T47D (cell line): ENCODE results near the gene SPIN4.
"Not testable (repeated sequence)": the region's sequence is repeated elsewhere in the genome, so short reads cannot be mapped to it uniquely, and the experiment has no call there.

Source experiments
- DNase-seq, 2 experiments: peaks; one replicate each; pipeline versions ENCODE4 v3.0.0 to v3.0.0-alpha.2; 2011 to 2012; ENCODE audit warnings: low read depth in 1 of 2, low spot score in 1 of 2
- JUND ChIP-seq: IDR thresholded peaks from 2 replicates; pipeline ENCODE4 v1.6.1; 2012; ENCODE audit warnings: low read depth
- in situ Hi-C: cut with HindIII; loops from 2 replicates; pipeline ENCODE4 v1.10.0; 2016; ENCODE audit warnings: low sequenced_read_pairs, low pct_unique_long_range_greater_than_20kb

SPIN4 gene

DNA sequence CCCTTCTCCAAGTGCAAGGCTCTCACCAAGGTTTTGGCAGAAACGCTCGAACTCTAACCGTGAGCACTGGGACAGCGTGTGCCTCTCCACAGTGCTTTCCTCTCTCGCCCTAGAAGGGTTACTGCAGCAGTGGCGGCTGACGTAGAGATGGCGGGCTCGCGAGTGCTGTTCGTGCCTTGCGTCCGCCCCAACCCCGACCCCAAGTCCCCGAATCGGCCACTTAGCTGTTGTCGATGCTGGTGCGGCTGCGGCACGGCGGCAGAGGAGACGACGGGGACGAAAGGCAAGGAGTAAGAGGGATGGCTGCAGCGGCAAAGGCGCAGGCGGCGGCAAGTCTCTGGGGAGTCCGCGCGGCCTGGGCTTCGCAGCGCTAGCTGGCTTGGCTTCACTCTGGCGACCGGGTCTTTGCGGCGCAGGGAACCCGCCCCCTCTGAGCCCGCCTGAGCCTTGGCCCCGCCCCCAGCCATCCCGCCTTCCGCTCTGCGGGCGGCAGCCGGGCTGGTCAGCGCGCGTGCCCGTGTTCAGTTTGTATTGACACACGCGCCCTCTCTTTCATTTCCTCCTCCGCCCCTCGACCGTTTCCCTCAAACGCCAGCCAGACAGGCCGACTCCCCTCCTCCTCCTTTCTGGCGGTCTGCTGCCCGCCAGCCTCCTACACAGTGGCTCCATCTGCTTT is at the start of gene SPIN4:
Gene SPIN4 (minus strand): TSS at position 392 of the 676 bp plus-strand sequence. CDS start 513 bp downstream, outside the sequence.
- in situ Hi-C loops = no loop called here
- TF ChIP-seq JUND = no peak
- peak; percentile 76 to 93 for DNase-seq

- TF ChIP-seq JUND = no peak
- in situ Hi-C loops = no loop called here
- no peak for DNase-seq
Observed at GRCh38 chrX:63400340-63400739, 49.2 kb upstream of the SPIN4 start.

- no peak for DNase-seq
- in situ Hi-C loops = no loop called here
- no peak for TF ChIP-seq JUND
Observed at GRCh38 chrX:63394872-63395271, 43.7 kb upstream of the SPIN4 start.

GRCh38 chrX:63393094-63393493 is 42.0 kb upstream of the SPIN4 start:
- DNase-seq, in situ Hi-C loops: not testable (repeated sequence)

DNA sequence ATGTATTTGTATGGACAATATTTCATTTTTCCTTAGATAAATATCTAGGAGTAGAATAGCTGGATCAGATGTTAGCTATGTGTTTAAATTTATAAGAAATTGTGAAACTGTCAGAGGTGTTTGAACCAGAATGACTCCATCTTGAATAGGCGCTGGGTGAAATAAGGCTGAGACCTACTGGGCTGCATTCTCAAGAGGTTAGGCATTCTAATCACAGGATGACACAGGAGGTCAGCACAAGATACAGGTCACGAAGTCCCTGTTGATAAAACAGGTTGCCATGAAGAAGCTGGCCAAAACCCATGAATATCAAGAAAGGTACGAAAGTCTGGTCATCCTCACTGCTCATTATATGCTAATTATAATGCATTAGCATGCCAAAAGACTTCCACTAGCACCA is 36.3 kb upstream of the SPIN4 start:
- TF ChIP-seq JUND = no peak
- no peak for DNase-seq
- in situ Hi-C loops = no loop called here

DNA sequence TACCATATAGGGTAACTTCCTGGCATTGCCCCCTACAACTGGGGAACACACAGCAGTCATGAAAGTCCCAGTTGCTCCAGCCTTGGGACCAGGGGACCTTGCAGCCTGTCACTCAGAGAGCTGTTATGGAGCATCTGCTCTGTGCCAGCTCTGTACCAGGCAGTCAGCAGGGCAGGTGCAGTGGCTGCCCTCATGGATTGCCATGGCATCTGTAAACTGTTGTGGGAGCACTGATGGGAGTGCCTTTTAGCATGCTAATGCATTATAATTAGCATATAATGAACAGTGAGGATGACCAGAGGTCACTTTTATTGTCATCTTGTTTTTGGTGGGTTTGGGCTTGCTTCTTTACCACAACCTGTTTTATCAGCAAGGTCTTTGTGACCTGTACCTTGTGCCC is 33.1 kb upstream of the SPIN4 start:
- in situ Hi-C loops = not testable (repeated sequence)

GRCh38 chrX:63373012-63373411 is 21.9 kb upstream of the SPIN4 start:
- DNase-seq, in situ Hi-C loops: not testable (repeated sequence)

More for the DNA sequence above, 33.1 kb upstream of the SPIN4 start:
- DNase-seq = not testable (repeated sequence)

DNA sequence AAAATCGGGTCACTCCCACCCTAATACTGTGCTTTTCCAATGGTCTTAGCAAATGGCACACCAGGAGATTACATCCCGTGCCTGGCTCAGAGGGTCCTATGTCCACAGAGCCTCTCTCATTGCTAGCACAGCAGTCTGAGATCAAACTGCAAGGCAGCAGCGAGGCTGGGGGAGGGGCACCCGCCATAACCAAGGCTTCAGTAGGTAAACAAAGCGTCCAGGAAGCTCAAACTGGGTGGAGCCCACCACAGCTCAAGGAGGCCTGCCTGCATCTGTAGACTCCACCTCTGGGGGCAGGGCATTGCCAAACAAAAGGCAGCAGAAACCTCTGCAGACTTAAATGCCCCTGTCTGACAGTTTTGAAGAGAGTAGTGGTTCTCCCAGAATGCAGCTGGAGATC is 16.6 kb upstream of the SPIN4 start:
- in situ Hi-C loops = not testable (repeated sequence)

DNA sequence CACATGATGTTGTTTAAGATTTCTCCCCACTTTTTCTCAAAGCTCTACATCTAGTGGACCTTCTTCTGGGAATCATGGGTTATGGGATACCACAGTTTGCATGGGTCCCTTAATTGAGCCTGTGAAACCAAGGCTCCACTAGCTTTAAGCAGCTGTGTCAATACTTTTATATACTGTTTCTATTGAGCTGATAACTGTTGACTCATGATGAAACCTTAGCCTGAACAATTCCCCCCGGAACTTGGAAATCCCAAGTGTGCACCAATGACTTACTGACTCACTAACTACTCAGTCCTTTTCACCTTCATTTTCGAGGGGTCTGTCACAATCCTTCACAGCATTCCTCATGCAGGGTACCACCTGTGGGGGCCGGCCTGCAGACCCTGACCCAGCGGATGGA is 12.7 kb upstream of the SPIN4 start:
- no peak for TF ChIP-seq JUND
- DNase-seq = no peak
- in situ Hi-C loops = no loop called here

More for the DNA sequence above, 16.6 kb upstream of the SPIN4 start:
- DNase-seq = not testable (repeated sequence)

GRCh38 chrX:63361494-63361893 is 10.4 kb upstream of the SPIN4 start:
- in situ Hi-C loops = no loop called here
- TF ChIP-seq JUND = no peak
- DNase-seq = no peak

DNA sequence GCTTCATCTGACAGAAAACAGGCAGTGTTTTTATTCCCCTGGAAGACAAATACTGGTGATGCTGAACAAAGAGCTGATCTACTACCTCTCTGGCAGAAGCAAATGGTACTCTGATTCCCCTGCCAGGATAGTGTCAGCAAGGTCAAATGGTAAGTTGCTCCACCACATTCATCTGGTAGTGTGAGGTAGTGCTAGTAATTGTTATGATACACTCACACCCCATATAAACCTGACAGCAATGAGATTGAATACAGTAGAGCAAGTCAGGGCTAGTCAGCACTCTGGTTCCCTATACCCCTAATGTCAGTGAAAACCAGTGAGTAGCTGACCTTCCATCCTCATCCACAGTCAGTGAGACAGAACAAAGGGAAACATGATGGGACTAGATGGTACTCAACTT is 3.4 kb upstream of the SPIN4 start:
- DNase-seq = no peak
- in situ Hi-C loops = no loop called here
- no peak for TF ChIP-seq JUND

- TF ChIP-seq JUND = no peak
- in situ Hi-C loops = no loop called here
- peak; percentile 7 to 36 for DNase-seq
Observed at GRCh38 chrX:63350465-63350877, 661 bp downstream of the SPIN4 start.

- in situ Hi-C loops = no loop called here
- no peak for DNase-seq
- no peak for TF ChIP-seq JUND
Observed at GRCh38 chrX:63349307-63349706, 1.8 kb downstream of the SPIN4 start.

- in situ Hi-C loops = no loop called here
- no peak for TF ChIP-seq JUND
Observed at GRCh38 chrX:63330681-63331080, 20.5 kb downstream of the SPIN4 start.

GRCh38 chrX:63327788-63328187 is 23.3 kb downstream of the SPIN4 start:
- no peak for DNase-seq
- in situ Hi-C loops = no loop called here
- no peak for TF ChIP-seq JUND

More at GRCh38 chrX:63330681-63331080, 20.5 kb downstream of the SPIN4 start:
- no peak for DNase-seq
